ENCODE results near the gene FOXRED1.

DNA sequence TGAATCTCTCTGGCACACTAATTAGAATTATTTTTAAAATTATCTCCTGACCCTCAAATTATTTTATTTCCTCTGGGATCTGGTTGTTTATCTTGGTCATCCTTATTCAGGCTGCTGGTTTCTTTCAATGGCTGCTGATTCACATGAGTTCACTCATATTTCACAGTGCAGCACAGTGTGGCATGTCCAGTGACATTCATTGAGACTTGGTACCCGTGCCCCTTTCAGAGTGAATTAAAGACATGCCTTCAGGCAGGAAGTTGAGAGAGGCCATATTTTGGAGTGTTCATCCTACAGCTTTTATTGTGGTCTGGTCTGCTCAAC lies 48.4 kb downstream of the FOXRED1 start:
- TF ChIP-seq, protein P1, sequence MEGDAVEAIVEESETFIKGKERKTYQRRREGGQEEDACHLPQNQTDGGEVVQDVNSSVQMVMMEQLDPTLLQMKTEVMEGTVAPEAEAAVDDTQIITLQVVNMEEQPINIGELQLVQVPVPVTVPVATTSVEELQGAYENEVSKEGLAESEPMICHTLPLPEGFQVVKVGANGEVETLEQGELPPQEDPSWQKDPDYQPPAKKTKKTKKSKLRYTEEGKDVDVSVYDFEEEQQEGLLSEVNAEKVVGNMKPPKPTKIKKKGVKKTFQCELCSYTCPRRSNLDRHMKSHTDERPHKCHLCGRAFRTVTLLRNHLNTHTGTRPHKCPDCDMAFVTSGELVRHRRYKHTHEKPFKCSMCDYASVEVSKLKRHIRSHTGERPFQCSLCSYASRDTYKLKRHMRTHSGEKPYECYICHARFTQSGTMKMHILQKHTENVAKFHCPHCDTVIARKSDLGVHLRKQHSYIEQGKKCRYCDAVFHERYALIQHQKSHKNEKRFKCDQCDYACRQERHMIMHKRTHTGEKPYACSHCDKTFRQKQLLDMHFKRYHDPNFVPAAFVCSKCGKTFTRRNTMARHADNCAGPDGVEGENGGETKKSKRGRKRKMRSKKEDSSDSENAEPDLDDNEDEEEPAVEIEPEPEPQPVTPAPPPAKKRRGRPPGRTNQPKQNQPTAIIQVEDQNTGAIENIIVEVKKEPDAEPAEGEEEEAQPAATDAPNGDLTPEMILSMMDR (IDR thresholded peaks at IDR 0.05): no peak
- no peak for TF ChIP-seq POLR2AphosphoS5 (IDR thresholded peaks at IDR 0.05)
